Amygdala (tissue), 56 donors: ENCODE results near the gene MAP4K1.
"Not testable (repeated sequence)": the region's sequence is repeated elsewhere in the genome, so short reads cannot be mapped to it uniquely, and the experiment has no call there.

ENCODE experiments used
- DNase-seq, 56 donors: peaks; one replicate each; lab custom pipeline; 2025; lab: John Stamatoyannopoulos, UW

MAP4K1 gene

GRCh38 chr19:38580080-38580479 lies 37.7 kb downstream of the MAP4K1 start:
- no peak for DNase-seq

GRCh38 chr19:38579304-38579703 lies 38.4 kb downstream of the MAP4K1 start:
- DNase-seq = not testable (repeated sequence)

GRCh38 chr19:38577826-38578225 lies 39.9 kb downstream of the MAP4K1 start:
- DNase-seq = no peak

- no peak for DNase-seq
Measured at GRCh38 chr19:38571682-38572081, 46.1 kb downstream of the MAP4K1 start.

GRCh38 chr19:38569368-38569983 lies 48.3 kb downstream of the MAP4K1 start:
- DNase-seq = no peak

GRCh38 chr19:38565691-38566105 lies 52.1 kb downstream of the MAP4K1 start:
- no peak for DNase-seq

- no peak for DNase-seq
Measured at GRCh38 chr19:38564981-38565690, 52.6 kb downstream of the MAP4K1 start.

- no peak for DNase-seq
Measured at GRCh38 chr19:38563475-38563874, 54.3 kb downstream of the MAP4K1 start.

- DNase-seq = no peak
Measured at GRCh38 chr19:38562096-38562495, 55.7 kb downstream of the MAP4K1 start.

- DNase-seq = no peak
Measured at GRCh38 chr19:38561658-38562057, 56.1 kb downstream of the MAP4K1 start.

- no peak for DNase-seq
Measured at GRCh38 chr19:38561053-38561606, 56.6 kb downstream of the MAP4K1 start.

- no peak for DNase-seq
Measured at GRCh38 chr19:38559428-38560401, 58.0 kb downstream of the MAP4K1 start.

- not testable (repeated sequence) for DNase-seq
Measured at GRCh38 chr19:38558933-38559332, 58.8 kb downstream of the MAP4K1 start.

GRCh38 chr19:38557205-38557799 lies 60.5 kb downstream of the MAP4K1 start:
- no peak for DNase-seq

GRCh38 chr19:38556521-38557174 lies 61.1 kb downstream of the MAP4K1 start:
- DNase-seq = no peak

- no peak for DNase-seq
Measured at GRCh38 chr19:38555200-38555599, 62.6 kb downstream of the MAP4K1 start.

- no peak for DNase-seq
Measured at GRCh38 chr19:38554676-38555141, 63.0 kb downstream of the MAP4K1 start.

- not testable (repeated sequence) for DNase-seq
Measured at GRCh38 chr19:38553239-38553638, 64.5 kb downstream of the MAP4K1 start.

- DNase-seq = no peak
Measured at GRCh38 chr19:38551450-38551813, 66.3 kb downstream of the MAP4K1 start.

- DNase-seq = no peak
Measured at GRCh38 chr19:38550376-38550775, 67.4 kb downstream of the MAP4K1 start.
